GM12872 (cell line): Measurements from ENCODE around the gene GPRIN2.

Source experiments
- CTCF ChIP-seq: IDR thresholded peaks from 3 replicates; pipeline ENCODE4 v1.5.1; 2011; ENCODE audit warnings: low read depth, mild to moderate bottlenecking, low read length, moderate library complexity; ENCODE audit not compliant: insufficient read depth

The GPRIN2 gene

DNA sequence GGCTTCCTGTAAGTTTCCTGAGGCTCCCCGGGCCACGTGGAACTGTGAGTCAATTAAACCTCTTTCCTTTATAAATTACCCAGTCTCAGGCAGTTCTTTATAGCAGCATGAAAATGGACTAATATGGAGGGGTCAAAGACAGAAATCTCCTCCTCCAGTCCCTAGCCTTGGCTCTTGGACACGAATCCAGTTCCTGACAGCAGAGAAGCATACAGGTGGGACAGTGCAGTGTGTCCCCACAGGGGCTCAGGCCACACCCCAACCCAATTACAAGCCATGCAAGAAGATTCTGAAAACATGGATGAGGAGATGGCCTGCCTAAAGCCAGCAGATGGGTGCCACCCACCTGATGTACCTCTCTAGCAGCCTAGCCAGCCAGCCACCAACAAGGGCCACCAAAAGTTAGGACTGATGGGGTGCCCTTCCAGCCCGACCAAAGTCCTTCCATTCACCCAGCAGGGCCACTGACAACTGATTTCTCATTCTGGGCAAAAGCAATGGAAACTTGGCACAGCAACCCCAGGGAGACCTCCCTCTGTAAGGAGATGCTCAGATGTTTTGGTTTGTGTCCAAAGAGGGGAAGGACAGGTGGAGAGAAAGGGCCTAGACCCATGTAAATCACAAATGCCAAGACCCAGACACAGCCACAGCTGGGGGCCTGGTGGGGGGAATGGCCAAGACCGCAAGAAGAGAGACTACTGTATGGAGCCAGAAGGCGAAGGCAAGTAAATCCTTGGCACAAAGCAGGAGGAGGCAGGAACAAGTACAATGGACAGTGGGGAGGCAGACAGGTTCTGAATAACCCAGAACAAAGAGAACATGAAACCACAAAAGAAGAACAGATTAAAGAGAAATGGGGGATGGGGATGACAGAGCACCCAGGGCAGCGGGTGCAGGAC is 13.6 kb downstream of the GPRIN2 start:
- TF ChIP-seq CTCF = no peak

GRCh38 chr10:46541735-46542566 is 14.5 kb downstream of the GPRIN2 start:
- TF ChIP-seq CTCF = no peak

GRCh38 chr10:46541017-46541661 is 15.3 kb downstream of the GPRIN2 start:
- no peak for TF ChIP-seq CTCF

DNA sequence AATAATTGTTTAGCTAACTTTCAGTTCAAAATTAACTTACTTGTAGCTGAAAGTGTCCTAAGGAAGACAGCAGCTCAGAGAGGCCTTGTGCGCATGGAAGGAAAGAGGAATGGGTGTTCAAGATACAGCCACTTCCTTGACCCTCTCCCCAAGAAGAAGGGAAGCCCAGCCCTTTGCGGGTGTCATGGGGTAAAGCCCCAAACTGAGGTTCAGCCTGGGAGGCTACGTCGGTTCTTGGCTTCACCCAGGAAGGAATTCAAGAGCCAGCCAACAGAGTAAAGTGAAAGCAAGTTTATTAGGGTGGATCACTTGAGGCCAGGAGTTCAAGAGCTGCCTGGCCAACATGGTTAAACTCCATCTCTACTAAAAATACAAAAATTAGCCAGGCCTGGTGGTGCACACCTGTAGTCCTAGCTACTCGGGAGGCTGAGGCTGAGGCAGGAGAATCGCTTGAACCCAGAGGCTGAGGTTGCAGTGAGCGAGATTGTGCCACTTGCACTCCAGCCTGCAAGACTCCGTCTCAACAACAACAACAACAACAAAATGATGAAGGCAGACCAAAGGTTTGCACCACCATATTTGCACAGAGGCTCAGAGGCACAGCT is 15.9 kb downstream of the GPRIN2 start:
- no peak for TF ChIP-seq CTCF

DNA sequence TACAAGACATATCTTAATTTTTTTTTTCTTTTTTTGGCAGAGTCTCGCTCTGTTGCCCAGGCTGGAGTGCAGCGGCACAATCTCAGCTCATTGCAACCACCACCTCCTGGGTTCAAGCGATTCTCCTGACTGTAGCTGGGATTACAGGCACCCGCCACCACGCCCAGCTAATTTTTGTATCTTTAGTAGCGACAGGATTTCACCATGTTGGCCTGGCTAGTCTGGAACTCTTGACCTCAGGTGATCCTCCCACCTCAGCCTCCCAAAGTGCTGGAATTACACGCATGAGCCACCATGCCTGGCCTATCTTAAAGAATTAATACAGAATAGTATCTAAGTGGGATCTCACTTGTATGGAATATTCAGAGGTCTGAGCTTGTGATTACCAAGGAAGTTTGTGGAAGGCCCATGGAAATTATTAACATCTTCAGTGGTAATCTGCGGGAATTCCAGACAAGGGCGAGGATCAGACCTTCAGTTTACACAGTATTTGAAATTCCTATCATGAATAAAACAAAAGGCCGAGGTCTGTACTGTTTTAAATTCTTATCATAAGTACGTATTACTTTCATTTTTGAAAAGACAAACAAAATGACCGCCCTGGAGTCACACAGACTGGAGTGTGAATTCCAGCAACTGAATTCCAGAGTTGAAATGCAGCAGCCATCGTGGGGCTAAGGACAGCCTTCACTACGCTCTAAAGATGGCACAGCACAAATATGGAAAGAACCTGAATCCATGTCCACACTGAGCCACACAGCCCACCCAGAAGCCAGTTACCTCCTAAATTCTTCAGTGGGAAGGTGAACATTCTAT is 16.7 kb downstream of the GPRIN2 start:
- no peak for TF ChIP-seq CTCF

GRCh38 chr10:46538717-46539426 is 17.6 kb downstream of the GPRIN2 start:
- no peak for TF ChIP-seq CTCF
